Measurements from ENCODE around the gene CD68. TPM values are rescaled to one million over a fixed set of nuclear protein-coding genes. Genes with fewer than 3 reads are reported as not detected.
A peak's percentile ranks its signal among the peaks of the same experiment; 100 is the strongest.

CD68 gene
- polyA plus RNA-seq, 3 donors: 642 to 884 (median 744) TPM

DNA sequence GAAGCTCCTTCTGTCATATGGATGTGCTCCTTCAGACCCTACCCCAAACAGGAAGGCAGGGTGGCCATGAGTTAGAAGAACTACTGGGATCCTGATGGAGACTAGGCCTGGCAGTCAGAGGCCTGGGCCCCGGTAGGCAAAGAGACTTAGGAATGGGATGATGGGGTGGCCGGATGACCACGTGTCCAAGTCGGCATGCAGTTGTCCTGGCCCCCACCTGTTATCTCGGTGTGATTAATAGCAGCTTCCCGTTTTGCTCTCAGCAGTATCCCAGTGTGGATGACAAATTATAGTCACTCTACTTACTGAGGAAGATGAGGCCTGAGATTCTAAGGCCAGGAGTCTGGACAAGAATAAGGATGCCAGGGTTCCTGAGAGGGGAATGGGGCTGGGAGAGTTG is 29.1 kb upstream of the CD68 start:
- intact Hi-C loops (cut with micrococcal nuclease): no loop called here
- Mint-ChIP-seq H3K27me3 (ENCODE audit: low read depth in 3 of 3) (peaks cover 3 to 9% (median 7%) of the 10 kb centered on the region in 3 donors), H3K36me3 (peaks cover 25 to 31% of the 10 kb centered on the region in 2 donors), H3K27ac (peak overlapping the region in 5 of 7 donors; percentile 15 to 77 (median 66)), H3K9me3 (no peaks in the 10 kb centered on the region), H3K4me3 (peak overlapping the region in 1 of 2 donors; percentile 16), H3K4me1 (peaks cover 65% of the 10 kb centered on the region)
- Histone ChIP-seq H3K9me3 (replicated peaks in 1 of 2; ENCODE audit: control insufficient read depth in 1 of 2, insufficient read depth in 1 of 2, low read length in 2 of 2) (no peaks in the 10 kb centered on the region), H3K4me1 (ENCODE audit: control insufficient read depth in 1 of 2, insufficient read depth in 2 of 2, low read length in 2 of 2) (peaks cover 63 to 65% of the 10 kb centered on the region in 2 donors), H3K4me2 (replicated peaks; ENCODE audit: extremely low read depth, low read length, poor library complexity, severe bottlenecking) (peak overlapping the region; percentile 96), H3K9ac (ENCODE audit: insufficient read depth, low read length, poor library complexity, severe bottlenecking) (no peak overlapping the region), H3K4me3 (replicated peaks in 1 of 3; ENCODE audit: low read depth in 2 of 3, low read length in 3 of 3) (peak overlapping the region in 1 of 3 experiments; percentile 93), H2AFZ (ENCODE audit: insufficient read depth, low read depth, low read length, poor library complexity, severe bottlenecking) (no peak overlapping the region), H3K36me3 (replicated peaks in 1 of 2; ENCODE audit: control insufficient read depth in 1 of 2, insufficient read depth in 2 of 2, low read length in 2 of 2) (no peaks in the 10 kb centered on the region), H3K79me2 (ENCODE audit: insufficient read depth, low read length) (peaks cover 35% of the 10 kb centered on the region), H4K20me1 (ENCODE audit: insufficient read depth, low read length) (no peaks in the 10 kb centered on the region), H3K27ac (ENCODE audit: low read depth in 1 of 2, low read length in 2 of 2) (peak overlapping the region; percentile 7 to 16), H3K27me3 (ENCODE audit: control insufficient read depth in 2 of 2, insufficient read depth in 2 of 2, low read length in 2 of 2) (no peaks in the 10 kb centered on the region)
- 62% methylated on average over 3 of the region's 6 CpGs for WGBS (ENCODE audit: insufficient coverage)
- no peak for DNase-seq
- TF ChIP-seq, protein P1, sequence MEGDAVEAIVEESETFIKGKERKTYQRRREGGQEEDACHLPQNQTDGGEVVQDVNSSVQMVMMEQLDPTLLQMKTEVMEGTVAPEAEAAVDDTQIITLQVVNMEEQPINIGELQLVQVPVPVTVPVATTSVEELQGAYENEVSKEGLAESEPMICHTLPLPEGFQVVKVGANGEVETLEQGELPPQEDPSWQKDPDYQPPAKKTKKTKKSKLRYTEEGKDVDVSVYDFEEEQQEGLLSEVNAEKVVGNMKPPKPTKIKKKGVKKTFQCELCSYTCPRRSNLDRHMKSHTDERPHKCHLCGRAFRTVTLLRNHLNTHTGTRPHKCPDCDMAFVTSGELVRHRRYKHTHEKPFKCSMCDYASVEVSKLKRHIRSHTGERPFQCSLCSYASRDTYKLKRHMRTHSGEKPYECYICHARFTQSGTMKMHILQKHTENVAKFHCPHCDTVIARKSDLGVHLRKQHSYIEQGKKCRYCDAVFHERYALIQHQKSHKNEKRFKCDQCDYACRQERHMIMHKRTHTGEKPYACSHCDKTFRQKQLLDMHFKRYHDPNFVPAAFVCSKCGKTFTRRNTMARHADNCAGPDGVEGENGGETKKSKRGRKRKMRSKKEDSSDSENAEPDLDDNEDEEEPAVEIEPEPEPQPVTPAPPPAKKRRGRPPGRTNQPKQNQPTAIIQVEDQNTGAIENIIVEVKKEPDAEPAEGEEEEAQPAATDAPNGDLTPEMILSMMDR (IDR thresholded peaks at IDR 0.05): no peak

DNA sequence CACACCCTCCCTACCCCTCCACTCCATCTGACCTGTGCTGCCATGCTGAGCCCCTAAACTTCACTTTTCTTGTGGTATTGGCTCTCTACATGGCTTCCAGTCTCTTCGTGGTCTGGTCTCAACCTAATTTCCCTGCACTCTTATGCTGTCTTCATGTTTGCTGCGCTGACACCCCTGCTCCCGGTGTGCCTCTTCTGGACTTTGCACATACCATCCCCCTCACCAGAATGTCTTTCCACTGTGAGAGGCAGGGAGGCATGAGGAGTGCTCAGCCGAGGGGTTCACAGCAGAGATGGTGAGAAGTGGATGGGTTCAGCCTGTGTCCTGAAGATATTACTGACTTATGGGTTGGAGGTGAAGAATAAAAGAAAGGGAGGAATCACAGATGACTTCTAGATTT is 28.0 kb upstream of the CD68 start:
- peak overlapping the region; percentile 74 to 90 for H3K27ac ChIP-seq (ENCODE audit: low read depth in 1 of 2, low read length in 2 of 2)
- peaks cover 5 to 9% (median 9%) of the 10 kb centered on the region in 3 donors for H3K27me3 Mint-ChIP-seq (ENCODE audit: low read depth in 3 of 3)
- H3K4me3 Mint-ChIP-seq: no peak overlapping the region
- TF ChIP-seq, protein P1 (IDR thresholded peaks at IDR 0.05): no peak
- peaks cover 71% of the 10 kb centered on the region for H3K4me1 Mint-ChIP-seq
- peak overlapping the region; percentile 8 to 96 (median 86) for H3K27ac Mint-ChIP-seq
- no peaks in the 10 kb centered on the region for H4K20me1 ChIP-seq (ENCODE audit: insufficient read depth, low read length)
- no peaks in the 10 kb centered on the region for H3K9me3 ChIP-seq (replicated peaks in 1 of 2; ENCODE audit: control insufficient read depth in 1 of 2, insufficient read depth in 1 of 2, low read length in 2 of 2)
- no peak for DNase-seq
- intact Hi-C loops (cut with micrococcal nuclease): no loop called here
- H2AFZ ChIP-seq (ENCODE audit: insufficient read depth, low read depth, low read length, poor library complexity, severe bottlenecking): no peak overlapping the region
- no peak overlapping the region for H3K9ac ChIP-seq (ENCODE audit: insufficient read depth, low read length, poor library complexity, severe bottlenecking)
- peak overlapping the region in 1 of 3 experiments; percentile 19 for H3K4me3 ChIP-seq (replicated peaks in 1 of 3; ENCODE audit: low read depth in 2 of 3, low read length in 3 of 3)
- H3K9me3 Mint-ChIP-seq: no peaks in the 10 kb centered on the region
- H3K36me3 ChIP-seq (replicated peaks in 1 of 2; ENCODE audit: control insufficient read depth in 1 of 2, insufficient read depth in 2 of 2, low read length in 2 of 2): no peaks in the 10 kb centered on the region
- H3K27me3 ChIP-seq (ENCODE audit: control insufficient read depth in 2 of 2, insufficient read depth in 2 of 2, low read length in 2 of 2): no peaks in the 10 kb centered on the region
- peaks cover 44% of the 10 kb centered on the region for H3K79me2 ChIP-seq (ENCODE audit: insufficient read depth, low read length)
- H3K4me1 ChIP-seq (ENCODE audit: control insufficient read depth in 1 of 2, insufficient read depth in 2 of 2, low read length in 2 of 2): peaks cover 71 to 75% of the 10 kb centered on the region in 2 donors
- WGBS (ENCODE audit: insufficient coverage): 100% methylated on average over 1 of the region's 4 CpGs
- H3K36me3 Mint-ChIP-seq: peaks cover 32 to 37% of the 10 kb centered on the region in 2 donors
- no peak overlapping the region for H3K4me2 ChIP-seq (replicated peaks; ENCODE audit: extremely low read depth, low read length, poor library complexity, severe bottlenecking)

Measured in CD14-positive monocyte (primary cell).